ENCODE results near the gene FBXO3.

The FBXO3 gene

DNA sequence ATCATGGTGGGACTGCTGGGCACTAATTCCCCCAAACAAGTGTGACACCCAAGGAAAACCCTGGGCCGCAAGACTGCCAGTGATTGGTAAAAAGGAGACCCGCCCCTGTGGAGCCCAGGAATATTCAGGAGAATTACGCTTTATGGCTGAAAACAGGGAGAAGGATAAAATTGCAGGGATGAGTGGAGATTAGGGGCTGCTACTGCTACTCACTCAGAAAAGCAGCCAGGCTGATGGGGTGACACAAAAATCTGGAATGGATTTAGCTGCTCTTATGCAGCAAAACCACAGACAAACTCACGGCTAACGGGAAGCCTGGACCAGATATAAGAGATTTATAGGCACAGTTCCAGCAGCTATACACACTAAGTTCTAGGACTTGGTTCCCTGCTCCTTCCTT is 4.4 kb upstream of the FBXO3 start:
- H2AFZ ChIP-seq (ENCODE audit: low read depth): no peak overlapping the region
- H4K20me1 ChIP-seq (ENCODE audit: insufficient read depth): no peaks in the 10 kb centered on the region
- no peak overlapping the region for H3K4me2 ChIP-seq
- no peaks in the 10 kb centered on the region for H3K36me3 ChIP-seq (ENCODE audit: insufficient read depth)
- H3K9ac ChIP-seq: no peak overlapping the region
- no peak overlapping the region for H3K27ac ChIP-seq
- no peaks in the 10 kb centered on the region for H3K27me3 ChIP-seq (ENCODE audit: insufficient read depth, low read depth)
- H3K79me2 ChIP-seq (ENCODE audit: insufficient read depth, low read depth): peaks cover under 1% of the 10 kb centered on the region; the same call in 1 of the 2 replicates
- TF ChIP-seq, protein P1, sequence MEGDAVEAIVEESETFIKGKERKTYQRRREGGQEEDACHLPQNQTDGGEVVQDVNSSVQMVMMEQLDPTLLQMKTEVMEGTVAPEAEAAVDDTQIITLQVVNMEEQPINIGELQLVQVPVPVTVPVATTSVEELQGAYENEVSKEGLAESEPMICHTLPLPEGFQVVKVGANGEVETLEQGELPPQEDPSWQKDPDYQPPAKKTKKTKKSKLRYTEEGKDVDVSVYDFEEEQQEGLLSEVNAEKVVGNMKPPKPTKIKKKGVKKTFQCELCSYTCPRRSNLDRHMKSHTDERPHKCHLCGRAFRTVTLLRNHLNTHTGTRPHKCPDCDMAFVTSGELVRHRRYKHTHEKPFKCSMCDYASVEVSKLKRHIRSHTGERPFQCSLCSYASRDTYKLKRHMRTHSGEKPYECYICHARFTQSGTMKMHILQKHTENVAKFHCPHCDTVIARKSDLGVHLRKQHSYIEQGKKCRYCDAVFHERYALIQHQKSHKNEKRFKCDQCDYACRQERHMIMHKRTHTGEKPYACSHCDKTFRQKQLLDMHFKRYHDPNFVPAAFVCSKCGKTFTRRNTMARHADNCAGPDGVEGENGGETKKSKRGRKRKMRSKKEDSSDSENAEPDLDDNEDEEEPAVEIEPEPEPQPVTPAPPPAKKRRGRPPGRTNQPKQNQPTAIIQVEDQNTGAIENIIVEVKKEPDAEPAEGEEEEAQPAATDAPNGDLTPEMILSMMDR (conservative IDR thresholded peaks at IDR 0.05; ENCODE audit: low read depth, low read length): no peak
- peaks cover 33% of the 10 kb centered on the region for H3K4me1 ChIP-seq (ENCODE audit: low read depth, poor library complexity, severe bottlenecking)
- H3K4me3 ChIP-seq (IDR thresholded peaks at IDR 0.05; ENCODE audit: insufficient read depth, low read depth, low read length): no peak overlapping the region

DNA sequence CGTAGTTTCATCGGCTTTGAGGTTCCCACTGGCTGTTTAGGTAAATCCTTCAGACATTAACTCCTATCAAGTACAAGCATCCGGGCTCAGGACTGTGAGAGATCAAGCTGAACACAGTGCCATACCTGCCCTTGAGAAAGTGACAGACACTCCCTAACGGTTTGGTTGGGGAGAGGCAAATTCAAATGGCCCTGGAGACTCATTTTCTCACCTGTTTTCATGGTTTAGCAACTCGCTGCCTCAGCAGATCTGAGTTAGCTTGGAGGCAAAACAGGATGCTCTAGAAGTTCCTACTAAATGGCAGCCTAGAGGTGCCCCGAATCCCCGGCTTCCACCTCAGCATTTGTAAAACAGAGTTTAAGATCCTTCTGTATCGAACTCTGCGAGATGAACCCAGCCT is 3.6 kb upstream of the FBXO3 start:
- Histone ChIP-seq H2AFZ (ENCODE audit: low read depth) (peak overlapping the region; percentile 9; the same call in 1 of the 2 replicates), H3K27ac (no peak overlapping the region), H3K79me2 (ENCODE audit: insufficient read depth, low read depth) (peaks cover 9% of the 10 kb centered on the region; the same call in 1 of the 2 replicates), H3K4me2 (no peak overlapping the region; the same call in 1 of the 2 replicates), H3K36me3 (ENCODE audit: insufficient read depth) (no peaks in the 10 kb centered on the region), H3K27me3 (ENCODE audit: insufficient read depth, low read depth) (no peaks in the 10 kb centered on the region), H3K4me3 (IDR thresholded peaks at IDR 0.05; ENCODE audit: insufficient read depth, low read depth, low read length) (no peak overlapping the region), H4K20me1 (ENCODE audit: insufficient read depth) (no peaks in the 10 kb centered on the region), H3K9ac (no peak overlapping the region), H3K4me1 (ENCODE audit: low read depth, poor library complexity, severe bottlenecking) (peaks cover 37% of the 10 kb centered on the region)
- TF ChIP-seq, protein P1 (conservative IDR thresholded peaks at IDR 0.05; ENCODE audit: low read depth, low read length): no peak

DNA sequence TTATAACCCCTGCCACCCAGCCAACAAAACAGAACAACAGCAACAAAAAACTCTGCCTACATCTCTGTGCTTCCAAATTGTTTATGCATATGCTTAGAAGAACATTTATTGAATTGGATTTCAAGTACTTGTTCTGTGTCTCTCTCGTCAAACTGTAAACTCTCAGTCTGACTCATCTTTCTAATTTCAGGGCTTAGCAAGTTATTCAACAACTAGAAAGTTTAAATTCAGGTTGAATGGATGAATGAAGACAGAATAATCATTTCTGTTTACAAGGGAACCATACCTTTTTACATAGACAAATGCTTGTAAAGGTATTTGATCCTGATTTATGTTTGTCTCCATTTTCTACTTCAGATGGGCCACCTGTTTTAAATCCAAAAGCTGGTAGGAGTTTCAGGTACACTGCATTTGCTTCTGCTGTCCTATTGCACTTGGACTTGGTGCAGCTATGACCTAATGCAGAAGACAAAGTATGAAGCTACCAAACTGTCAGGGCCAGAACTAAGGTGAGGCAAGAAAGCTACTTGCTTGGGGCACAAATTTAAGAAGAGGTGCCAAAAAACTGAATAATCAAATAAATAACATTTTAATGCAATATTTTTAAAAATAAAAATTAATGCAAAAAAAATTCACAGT is 1.6 kb upstream of the FBXO3 start:
- no peaks in the 10 kb centered on the region for H4K20me1 ChIP-seq (ENCODE audit: insufficient read depth)
- H3K79me2 ChIP-seq (ENCODE audit: insufficient read depth, low read depth): peaks cover 22% of the 10 kb centered on the region; the same call in 1 of the 2 replicates
- no peak overlapping the region for H3K9ac ChIP-seq
- H3K4me2 ChIP-seq: peak overlapping the region; percentile 98; the same call in 1 of the 2 replicates
- H3K27me3 ChIP-seq (ENCODE audit: insufficient read depth, low read depth): no peaks in the 10 kb centered on the region
- H2AFZ ChIP-seq (ENCODE audit: low read depth): no peak overlapping the region
- TF ChIP-seq, protein P1 (conservative IDR thresholded peaks at IDR 0.05; ENCODE audit: low read depth, low read length): no peak
- H3K4me3 ChIP-seq (IDR thresholded peaks at IDR 0.05; ENCODE audit: insufficient read depth, low read depth, low read length): no peak overlapping the region
- peaks cover 53% of the 10 kb centered on the region for H3K4me1 ChIP-seq (ENCODE audit: low read depth, poor library complexity, severe bottlenecking)
- H3K36me3 ChIP-seq (ENCODE audit: insufficient read depth): no peaks in the 10 kb centered on the region
- no peak overlapping the region for H3K27ac ChIP-seq

DNA sequence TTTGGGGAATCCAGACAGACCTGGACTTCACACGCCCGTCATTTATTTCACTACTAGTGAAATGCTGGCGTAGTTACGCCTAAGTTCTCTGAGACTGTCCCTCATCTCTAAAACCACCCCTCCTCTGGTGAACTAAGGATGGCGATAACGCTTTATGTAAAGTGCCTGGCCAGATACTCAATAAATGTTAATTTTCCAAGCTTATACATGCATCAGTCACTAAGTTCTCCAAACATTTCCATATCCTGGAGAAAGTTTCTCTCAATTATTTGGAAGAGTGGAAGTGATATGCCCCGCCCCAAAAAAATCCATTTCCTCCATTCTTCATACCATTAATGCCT is 1.1 kb upstream of the FBXO3 start:
- Histone ChIP-seq H3K4me1 (ENCODE audit: low read depth, poor library complexity, severe bottlenecking) (peaks cover 53% of the 10 kb centered on the region), H3K36me3 (ENCODE audit: insufficient read depth) (no peaks in the 10 kb centered on the region), H2AFZ (ENCODE audit: low read depth) (no peak overlapping the region), H3K9ac (no peak overlapping the region), H3K79me2 (ENCODE audit: insufficient read depth, low read depth) (peaks cover 24% of the 10 kb centered on the region; the same call in 1 of the 2 replicates), H3K27ac (no peak overlapping the region), H3K4me2 (peak overlapping the region; percentile 98; the same call in 1 of the 2 replicates), H4K20me1 (ENCODE audit: insufficient read depth) (no peaks in the 10 kb centered on the region), H3K27me3 (ENCODE audit: insufficient read depth, low read depth) (no peaks in the 10 kb centered on the region), H3K4me3 (IDR thresholded peaks at IDR 0.05; ENCODE audit: insufficient read depth, low read depth, low read length) (no peak overlapping the region)
- TF ChIP-seq, protein P1 (conservative IDR thresholded peaks at IDR 0.05; ENCODE audit: low read depth, low read length): no peak
